ENCODE measurements around the gene MDM2. TPM values are rescaled to one million over a fixed set of nuclear protein-coding genes. Genes with fewer than 3 reads are reported as not detected.

MDM2 gene
- total and polyA plus RNA-seq, 11 donors = 16.2 to 78.8 (median 49.0) TPM

DNA sequence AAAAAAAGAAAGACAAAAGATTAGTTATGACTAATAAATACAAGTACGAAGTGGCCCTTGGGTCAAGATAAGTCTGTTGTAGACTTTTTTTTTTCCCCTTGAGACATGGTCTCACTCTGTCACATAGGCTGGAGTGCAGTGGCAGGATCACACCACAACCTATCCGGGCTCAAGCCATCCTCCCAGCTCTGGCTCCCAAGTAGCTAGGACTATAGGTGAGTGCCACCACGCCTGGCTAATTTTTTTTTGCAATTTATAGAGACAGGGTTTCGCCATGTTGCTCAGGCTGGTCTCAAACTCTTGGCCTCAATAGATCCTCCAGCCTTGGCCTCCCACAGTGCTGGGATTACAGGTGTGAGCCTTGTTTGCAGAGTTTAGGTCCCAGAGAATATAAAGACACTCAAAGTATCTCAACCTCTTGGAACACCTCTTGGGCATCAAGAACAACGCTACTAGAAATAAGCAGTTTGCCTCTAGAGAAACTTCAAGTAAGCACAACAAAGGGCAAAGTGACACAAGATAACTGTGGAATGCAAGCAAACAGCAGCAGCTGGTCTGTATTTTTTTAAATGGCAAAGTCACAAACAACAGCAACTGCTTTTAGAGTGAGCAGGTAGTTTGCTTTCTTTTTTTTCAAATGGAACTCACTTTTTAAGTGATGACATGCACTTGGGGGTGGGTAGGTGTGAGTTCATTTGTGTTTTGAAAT, 3.9 kb upstream of the MDM2 start:
- H3K4me1 ChIP-seq = peaks cover 0 to 12% (median 3%) of the 10 kb centered on the region in 12 donors
- no peak overlapping the region for H3K4me3 ChIP-seq
- DNase-seq (no peak), ATAC-seq (no peak)
- no peaks in the 10 kb centered on the region for H3K27me3 ChIP-seq
- WGBS, 4 donors = 87 to 94% (median 92%) methylated on average over 5 of the region's 5 CpGs
- no peak for TF ChIP-seq POLR2A (IDR thresholded peaks at IDR 0.05)
- TF ChIP-seq, protein P1, sequence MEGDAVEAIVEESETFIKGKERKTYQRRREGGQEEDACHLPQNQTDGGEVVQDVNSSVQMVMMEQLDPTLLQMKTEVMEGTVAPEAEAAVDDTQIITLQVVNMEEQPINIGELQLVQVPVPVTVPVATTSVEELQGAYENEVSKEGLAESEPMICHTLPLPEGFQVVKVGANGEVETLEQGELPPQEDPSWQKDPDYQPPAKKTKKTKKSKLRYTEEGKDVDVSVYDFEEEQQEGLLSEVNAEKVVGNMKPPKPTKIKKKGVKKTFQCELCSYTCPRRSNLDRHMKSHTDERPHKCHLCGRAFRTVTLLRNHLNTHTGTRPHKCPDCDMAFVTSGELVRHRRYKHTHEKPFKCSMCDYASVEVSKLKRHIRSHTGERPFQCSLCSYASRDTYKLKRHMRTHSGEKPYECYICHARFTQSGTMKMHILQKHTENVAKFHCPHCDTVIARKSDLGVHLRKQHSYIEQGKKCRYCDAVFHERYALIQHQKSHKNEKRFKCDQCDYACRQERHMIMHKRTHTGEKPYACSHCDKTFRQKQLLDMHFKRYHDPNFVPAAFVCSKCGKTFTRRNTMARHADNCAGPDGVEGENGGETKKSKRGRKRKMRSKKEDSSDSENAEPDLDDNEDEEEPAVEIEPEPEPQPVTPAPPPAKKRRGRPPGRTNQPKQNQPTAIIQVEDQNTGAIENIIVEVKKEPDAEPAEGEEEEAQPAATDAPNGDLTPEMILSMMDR (IDR thresholded peaks at IDR 0.05) = no peak
- intact Hi-C loops (cut with DNase I) = loop anchor here in 3 of 10 donors (5.0 to 10.0 kb wide), 3 partner anchors 57 to 469 kb away; partner anchors contain the start of genes SLC35E3 (in 2 of the 3) and MDM1 (in 1 of the 3)
- no peaks in the 10 kb centered on the region for H3K9me3 ChIP-seq
- peaks cover 0 to 3% (median 0%) of the 10 kb centered on the region in 9 donors for H3K36me3 ChIP-seq
- H3K27ac ChIP-seq = no peak overlapping the region

DNA sequence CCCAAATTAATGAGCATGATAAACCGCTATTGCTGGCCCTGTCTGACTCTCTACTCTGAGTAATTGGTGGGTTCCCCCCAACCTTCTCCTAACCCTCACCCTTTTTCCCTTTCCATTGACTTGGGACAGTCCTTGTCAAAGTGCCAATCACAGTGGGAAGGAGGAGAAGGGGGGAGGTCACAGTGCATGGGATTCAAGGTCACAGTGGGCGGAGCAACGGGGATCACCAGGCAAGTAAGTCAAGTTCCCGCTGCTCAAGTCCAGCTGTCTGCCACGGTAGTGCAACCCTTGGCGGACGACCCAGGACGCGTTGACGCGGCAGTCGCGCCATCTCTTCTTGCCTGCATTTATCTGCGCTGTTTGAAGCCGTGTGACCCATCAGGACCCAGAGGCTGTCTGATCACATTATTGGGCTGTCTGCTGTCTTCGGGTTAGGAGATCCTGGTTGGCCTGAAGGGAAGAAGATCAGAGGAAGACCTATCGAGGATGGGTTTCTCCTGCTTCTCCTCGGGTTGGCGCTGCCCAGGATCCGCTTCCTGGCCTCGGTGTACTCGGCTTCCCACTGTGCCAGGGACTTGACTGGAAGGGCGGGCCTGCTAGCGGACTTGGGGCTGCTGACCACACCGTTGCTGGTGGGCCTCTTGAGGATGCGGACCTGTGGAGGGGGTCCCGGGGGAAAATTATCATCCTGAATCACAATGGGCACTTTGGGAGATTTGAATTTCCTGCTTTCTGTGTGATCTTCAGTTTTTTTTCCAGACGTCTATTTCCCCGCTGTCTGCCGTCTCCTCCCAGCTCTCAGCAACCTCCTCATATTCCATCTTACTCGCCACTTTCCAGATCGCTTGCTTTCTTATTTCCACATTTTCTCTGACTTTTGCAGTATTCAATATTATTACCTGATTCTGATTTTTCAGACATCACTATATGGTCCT, 3.1 kb upstream of the MDM2 start:
- H3K36me3 ChIP-seq = peaks cover 0 to 12% (median 5%) of the 10 kb centered on the region in 9 donors
- no peaks in the 10 kb centered on the region for H3K27me3 ChIP-seq
- intact Hi-C loops (cut with DNase I) = loop anchor here in 8 of 10 donors (5.0 to 10.0 kb wide), 3 partner anchors 58 to 470 kb away; partner anchors contain the start of genes SLC35E3 (in 7 of the 8) and MDM1 (in 1 of the 8)
- H3K4me1 ChIP-seq = peaks cover 0 to 19% (median 3%) of the 10 kb centered on the region in 12 donors
- no peak for ATAC-seq
- TF ChIP-seq, protein P1 (IDR thresholded peaks at IDR 0.05) = no peak
- TF ChIP-seq POLR2A (IDR thresholded peaks at IDR 0.05) = no peak
- H3K4me3 ChIP-seq = no peak overlapping the region
- H3K9me3 ChIP-seq = peaks cover 0 to 5% (median 0%) of the 10 kb centered on the region in 12 donors
- no peak overlapping the region for H3K27ac ChIP-seq
- WGBS, 4 donors = 76 to 83% (median 81%) methylated on average over 31 to 32 of the region's 32 CpGs
- DNase-seq = peak in 1 of 5 donors; percentile 26

DNA sequence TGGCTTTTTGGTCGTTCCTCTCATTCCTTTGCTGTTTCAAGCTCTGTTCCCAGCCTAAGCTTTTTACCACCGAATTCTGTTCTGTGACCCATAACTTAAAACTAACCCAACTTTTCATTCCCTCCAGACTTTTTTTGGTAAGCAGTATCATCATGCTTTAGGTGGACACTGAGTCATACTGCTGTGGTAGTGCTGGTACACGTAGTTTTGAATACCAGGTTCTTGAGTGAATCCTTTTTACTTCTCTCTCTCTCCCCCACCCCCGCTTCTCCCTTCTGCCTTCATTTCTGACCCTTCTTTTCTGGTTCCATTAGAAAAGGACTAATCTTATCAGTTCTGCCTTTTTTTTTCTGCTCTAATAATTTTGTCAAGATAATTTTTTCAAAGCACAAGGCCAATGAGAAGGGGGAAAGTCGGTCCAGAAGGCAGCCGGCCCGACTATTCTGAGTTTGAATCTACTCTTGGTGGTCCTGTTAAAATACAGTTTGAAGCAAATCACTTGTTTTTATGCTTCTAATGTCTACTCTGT, 2.3 kb upstream of the MDM2 start:
- no peak for DNase-seq
- Histone ChIP-seq H3K27ac (no peak overlapping the region), H3K9me3 (peaks cover 0 to 5% (median 0%) of the 10 kb centered on the region in 12 donors), H3K4me1 (peaks cover 0 to 25% (median 5%) of the 10 kb centered on the region in 12 donors), H3K27me3 (no peaks in the 10 kb centered on the region), H3K4me3 (no peak overlapping the region), H3K36me3 (peaks cover 0 to 19% (median 10%) of the 10 kb centered on the region in 9 donors)
- intact Hi-C loops (cut with DNase I) = loop anchor here in 7 of 10 donors (5.0 to 10.0 kb wide), 3 partner anchors 58 to 471 kb away; partner anchors contain the start of genes SLC35E3 (in 6 of the 7) and MDM1 (in 1 of the 7)
- TF ChIP-seq, protein P1 (IDR thresholded peaks at IDR 0.05) = no peak
- TF ChIP-seq POLR2A (IDR thresholded peaks at IDR 0.05) = no peak
- WGBS, 4 donors = 91 to 95% (median 93%) methylated on average over 7 of the region's 7 CpGs
- ATAC-seq = no peak

Data from heart left ventricle (tissue), 16 donors.